GM06990 (cell line): Measurements from ENCODE around the gene CORO2B.

Source experiments
- DNase-seq: peaks from one replicate; pipeline ENCODE4 v3.0.0-alpha.2; 2011; ENCODE audit not compliant: insufficient read length; ENCODE audit errors: extremely low read depth
- H3K27me3 ChIP-seq: replicated peaks from 2 replicates; pipeline ENCODE4 v1.6.0; 2011; ENCODE audit warnings: low read length; ENCODE audit not compliant: control insufficient read depth, insufficient read depth
- H3K36me3 ChIP-seq: 2 replicates; pipeline ENCODE4 v1.5.1; 2011; ENCODE audit warnings: low read length; ENCODE audit not compliant: control insufficient read depth, insufficient read depth
- H3K4me3 ChIP-seq: replicated peaks from 2 replicates; pipeline ENCODE4 v1.5.1; 2011; ENCODE audit warnings: low read depth, mild to moderate bottlenecking, control low read depth, low read length
- CTCF ChIP-seq: IDR thresholded peaks from 2 replicates; pipeline ENCODE4 v1.5.1; 2011; ENCODE audit warnings: low read length, control low read depth, mild to moderate bottlenecking, inconsistent platforms; ENCODE audit not compliant: insufficient read depth, poor library complexity, severe bottlenecking

CORO2B gene

GRCh38 chr15:68564173-68564572, 14.6 kb upstream of the CORO2B start:
- Histone ChIP-seq H3K36me3 (no peaks in the 10 kb centered on the region), H3K4me3 (no peak overlapping the region), H3K27me3 (peaks cover 2% of the 10 kb centered on the region)
- DNase-seq: no peak
- no peak for TF ChIP-seq CTCF

GRCh38 chr15:68565234-68565633, 13.6 kb upstream of the CORO2B start:
- Histone ChIP-seq H3K27me3 (peaks cover 1% of the 10 kb centered on the region), H3K4me3 (no peak overlapping the region), H3K36me3 (no peaks in the 10 kb centered on the region)
- no peak for DNase-seq
- no peak for TF ChIP-seq CTCF

- DNase-seq: no peak
- H3K4me3 ChIP-seq: no peak overlapping the region
- peaks cover 1% of the 10 kb centered on the region for H3K27me3 ChIP-seq
- no peaks in the 10 kb centered on the region for H3K36me3 ChIP-seq
- TF ChIP-seq CTCF: no peak
These were observed 13.1 kb upstream of the CORO2B start for GRCh38 chr15:68565726-68566125.

GRCh38 chr15:68566377-68566954, 12.3 kb upstream of the CORO2B start:
- Histone ChIP-seq H3K4me3 (no peak overlapping the region), H3K36me3 (no peaks in the 10 kb centered on the region), H3K27me3 (peaks cover 1% of the 10 kb centered on the region)
- DNase-seq: no peak
- TF ChIP-seq CTCF: no peak

- H3K4me3 ChIP-seq: no peak overlapping the region
- no peaks in the 10 kb centered on the region for H3K36me3 ChIP-seq
- peaks cover 1% of the 10 kb centered on the region for H3K27me3 ChIP-seq
- no peak for DNase-seq
- TF ChIP-seq CTCF: no peak
These were observed 11.4 kb upstream of the CORO2B start for GRCh38 chr15:68567345-68567744.

- H3K27me3 ChIP-seq: peaks cover 3% of the 10 kb centered on the region
These were observed 7.8 kb upstream of the CORO2B start for GRCh38 chr15:68570974-68571373.

More at GRCh38 chr15:68570974-68571373, 7.8 kb upstream of the CORO2B start:
- DNase-seq: no peak
- Histone ChIP-seq H3K36me3 (no peaks in the 10 kb centered on the region), H3K4me3 (no peak overlapping the region)
- no peak for TF ChIP-seq CTCF
